ENCODE results near the gene ALKBH4. TPM values are rescaled to one million over a fixed set of nuclear protein-coding genes. Genes with fewer than 3 reads are reported as not detected.

Gene ALKBH4
- polyA plus RNA-seq, 4 donors, result 6.7 to 10.1 (median 8.9) TPM

DNA sequence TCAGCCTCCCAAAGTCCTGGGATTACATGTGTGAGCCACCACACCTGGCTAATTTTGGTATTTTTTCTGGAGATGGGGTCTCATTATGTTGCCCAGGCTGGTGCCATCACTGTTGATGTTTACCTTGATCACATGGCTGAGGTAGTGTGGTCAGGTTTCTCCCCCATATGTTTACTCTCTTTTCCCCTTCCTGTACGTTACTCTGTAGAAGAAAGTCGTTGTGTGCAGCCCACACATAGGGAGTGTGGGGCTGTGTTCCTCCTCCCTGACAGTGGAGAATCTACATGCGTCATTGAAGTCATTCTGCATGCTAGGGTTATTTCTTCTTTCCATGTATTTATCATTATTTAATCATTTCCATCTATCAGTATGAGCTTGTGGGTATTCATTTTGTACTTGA is 47.6 kb downstream of the ALKBH4 start:
- no peak overlapping the region for H3K27ac ChIP-seq (ENCODE audit: low read depth in 1 of 3, low read length in 2 of 3)
- FAIRE-seq, result no peak
- no peak overlapping the region for H3K4me3 ChIP-seq (ENCODE audit: low read depth in 1 of 3, low read length in 3 of 3)
- no peaks in the 10 kb centered on the region for H3K4me1 ChIP-seq (ENCODE audit: control insufficient read depth in 3 of 3, insufficient read depth in 2 of 3, low read depth in 1 of 3, low read length in 2 of 3)
- peaks cover 0 to 69% (median 6%) of the 10 kb centered on the region in 3 donors for H3K36me3 ChIP-seq (ENCODE audit: control insufficient read depth in 3 of 3, insufficient read depth in 2 of 3, low read depth in 1 of 3, low read length in 3 of 3)
- WGBS, 3 donors, result 73 to 90% (median 74%) methylated on average over 3 of the region's 3 CpGs
- H3K9me3 ChIP-seq (ENCODE audit: control insufficient read depth in 2 of 2, insufficient read depth in 1 of 2, low read depth in 1 of 2, low read length in 1 of 2), result no peaks in the 10 kb centered on the region
- no peaks in the 10 kb centered on the region for H3K27me3 ChIP-seq (ENCODE audit: control insufficient read depth in 3 of 3, insufficient read depth in 3 of 3, low read length in 3 of 3)
- no peak for DNase-seq

DNA sequence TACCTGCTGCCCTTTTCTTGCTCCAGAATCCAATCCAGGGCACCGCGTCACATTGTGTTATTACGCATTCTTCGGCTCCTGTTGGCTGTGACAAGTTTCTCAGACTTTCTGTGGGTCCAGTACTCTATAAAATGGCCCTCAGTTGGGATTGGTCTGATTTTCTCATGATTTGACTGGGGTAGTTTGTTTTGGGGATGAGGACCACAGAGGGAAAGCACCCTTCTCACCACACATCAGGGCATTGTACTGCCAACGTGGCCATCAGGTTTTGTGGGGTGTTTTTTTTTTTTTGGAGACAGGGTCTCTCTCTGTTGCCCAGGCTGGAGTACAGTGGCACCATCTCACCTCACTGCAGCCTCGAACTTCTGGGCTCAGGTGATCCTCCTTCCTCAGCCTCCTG is 48.3 kb downstream of the ALKBH4 start:
- H3K4me3 ChIP-seq (ENCODE audit: low read depth in 1 of 3, low read length in 3 of 3), result no peak overlapping the region
- no peaks in the 10 kb centered on the region for H3K9me3 ChIP-seq (ENCODE audit: control insufficient read depth in 2 of 2, insufficient read depth in 1 of 2, low read depth in 1 of 2, low read length in 1 of 2)
- H3K4me1 ChIP-seq (ENCODE audit: control insufficient read depth in 3 of 3, insufficient read depth in 2 of 3, low read depth in 1 of 3, low read length in 2 of 3), result no peaks in the 10 kb centered on the region
- peaks cover 0 to 72% (median 6%) of the 10 kb centered on the region in 3 donors for H3K36me3 ChIP-seq (ENCODE audit: control insufficient read depth in 3 of 3, insufficient read depth in 2 of 3, low read depth in 1 of 3, low read length in 3 of 3)
- H3K27me3 ChIP-seq (ENCODE audit: control insufficient read depth in 3 of 3, insufficient read depth in 3 of 3, low read length in 3 of 3), result no peaks in the 10 kb centered on the region
- peak overlapping the region in 1 of 3 donors; percentile 84 for H3K27ac ChIP-seq (ENCODE audit: low read depth in 1 of 3, low read length in 2 of 3)
- 85 to 89% (median 88%) methylated on average over 6 of the region's 6 CpGs for WGBS, 3 donors
- DNase-seq (no peak), FAIRE-seq (no peak)

DNA sequence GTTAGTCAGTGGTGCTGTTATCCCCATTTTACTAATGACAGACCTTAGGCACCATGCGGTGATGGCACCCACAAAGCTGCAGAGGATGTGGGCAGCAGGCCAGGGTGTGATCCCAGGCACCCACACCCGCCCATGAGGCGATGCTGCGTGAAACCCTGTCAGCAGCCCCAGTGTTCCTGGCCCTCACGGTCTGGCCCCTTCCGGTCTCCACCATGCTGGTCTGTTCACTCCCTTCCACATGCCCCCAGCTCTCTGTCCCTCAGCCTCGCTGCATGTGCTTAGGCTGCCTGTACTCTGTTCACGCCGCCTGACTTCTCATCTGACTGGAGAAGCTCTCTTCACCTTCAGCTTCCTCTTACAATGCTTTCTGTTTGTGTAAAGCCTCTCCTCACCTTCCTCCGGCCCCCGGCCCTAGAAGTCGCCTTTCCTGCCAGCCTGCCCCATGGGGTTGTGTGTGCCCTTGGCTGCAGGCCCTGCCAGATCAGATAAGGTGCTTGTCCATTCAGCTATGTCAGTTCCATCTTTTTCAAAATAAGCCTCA is 48.9 kb downstream of the ALKBH4 start:
- WGBS, 3 donors, result 68 to 75% (median 70%) methylated on average over 12 of the region's 12 CpGs
- H3K4me1 ChIP-seq (ENCODE audit: control insufficient read depth in 3 of 3, insufficient read depth in 2 of 3, low read depth in 1 of 3, low read length in 2 of 3), result no peaks in the 10 kb centered on the region
- no peak for FAIRE-seq
- DNase-seq, result no peak
- H3K4me3 ChIP-seq (ENCODE audit: low read depth in 1 of 3, low read length in 3 of 3), result no peak overlapping the region
- H3K27ac ChIP-seq (ENCODE audit: low read depth in 1 of 3, low read length in 2 of 3), result peak overlapping the region in 1 of 3 donors; percentile 84
- no peaks in the 10 kb centered on the region for H3K9me3 ChIP-seq (ENCODE audit: control insufficient read depth in 2 of 2, insufficient read depth in 1 of 2, low read depth in 1 of 2, low read length in 1 of 2)
- peaks cover 0 to 72% (median 8%) of the 10 kb centered on the region in 3 donors for H3K36me3 ChIP-seq (ENCODE audit: control insufficient read depth in 3 of 3, insufficient read depth in 2 of 3, low read depth in 1 of 3, low read length in 3 of 3)
- no peaks in the 10 kb centered on the region for H3K27me3 ChIP-seq (ENCODE audit: control insufficient read depth in 3 of 3, insufficient read depth in 3 of 3, low read length in 3 of 3)

DNA sequence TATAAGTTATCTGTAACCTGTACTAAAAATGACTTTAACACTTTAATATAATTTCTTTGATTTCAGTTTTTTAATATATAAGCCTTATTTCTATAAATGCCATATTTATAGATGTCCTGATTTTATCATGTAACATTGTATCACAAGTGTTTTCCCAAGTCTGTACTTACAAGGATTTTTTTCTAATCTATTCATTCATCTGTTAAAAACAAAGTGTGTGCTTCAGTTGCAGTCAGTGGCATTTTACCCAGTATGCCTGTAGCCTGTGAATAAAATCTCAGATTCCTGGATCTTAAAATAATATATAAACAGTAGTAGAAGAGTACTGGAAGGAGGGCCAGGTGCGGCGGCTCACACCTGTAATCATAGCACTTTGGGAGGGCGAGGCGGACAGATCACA is 51.1 kb downstream of the ALKBH4 start:
- no peak overlapping the region for H3K4me3 ChIP-seq (ENCODE audit: low read depth in 1 of 3, low read length in 3 of 3)
- DNase-seq (no peak), FAIRE-seq (no peak)
- H3K27me3 ChIP-seq (ENCODE audit: control insufficient read depth in 3 of 3, insufficient read depth in 3 of 3, low read length in 3 of 3), result no peaks in the 10 kb centered on the region
- H3K4me1 ChIP-seq (ENCODE audit: control insufficient read depth in 3 of 3, insufficient read depth in 2 of 3, low read depth in 1 of 3, low read length in 2 of 3), result no peaks in the 10 kb centered on the region
- H3K9me3 ChIP-seq (ENCODE audit: control insufficient read depth in 2 of 2, insufficient read depth in 1 of 2, low read depth in 1 of 2, low read length in 1 of 2), result peaks cover 0 to 6% of the 10 kb centered on the region in 2 donors
- H3K36me3 ChIP-seq (ENCODE audit: control insufficient read depth in 3 of 3, insufficient read depth in 2 of 3, low read depth in 1 of 3, low read length in 3 of 3), result peaks cover 3 to 74% (median 8%) of the 10 kb centered on the region in 3 donors
- no peak overlapping the region for H3K27ac ChIP-seq (ENCODE audit: low read depth in 1 of 3, low read length in 2 of 3)
- 86 to 97% (median 92%) methylated on average over 4 of the region's 4 CpGs for whole genome bisulfite sequencing, 3 donors

DNA sequence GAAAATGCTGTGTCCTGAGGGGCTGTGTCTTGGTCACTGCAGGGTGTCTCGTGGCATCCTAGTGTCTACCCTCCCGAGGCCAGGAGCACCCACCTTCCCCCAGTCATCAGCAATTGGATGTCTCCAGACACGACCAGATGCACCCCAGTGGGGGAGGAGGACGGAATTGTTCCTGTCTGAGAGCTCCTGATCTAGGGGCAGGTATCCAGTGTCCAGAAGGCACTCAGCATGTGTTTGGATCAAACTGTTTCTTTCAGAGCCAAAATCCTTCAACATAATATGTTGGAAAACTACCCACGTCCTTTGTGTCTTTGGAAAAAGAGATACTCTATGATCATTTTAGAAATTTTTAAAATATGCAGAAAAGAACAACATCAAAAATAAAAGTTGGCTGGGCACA is 51.6 kb downstream of the ALKBH4 start:
- 81 to 89% (median 87%) methylated on average over 5 of the region's 5 CpGs for WGBS, 3 donors
- Histone ChIP-seq H3K27me3 (ENCODE audit: control insufficient read depth in 3 of 3, insufficient read depth in 3 of 3, low read length in 3 of 3) (no peaks in the 10 kb centered on the region), H3K9me3 (ENCODE audit: control insufficient read depth in 2 of 2, insufficient read depth in 1 of 2, low read depth in 1 of 2, low read length in 1 of 2) (peaks cover 0 to 6% of the 10 kb centered on the region in 2 donors), H3K4me3 (ENCODE audit: low read depth in 1 of 3, low read length in 3 of 3) (no peak overlapping the region), H3K36me3 (ENCODE audit: control insufficient read depth in 3 of 3, insufficient read depth in 2 of 3, low read depth in 1 of 3, low read length in 3 of 3) (peaks cover 4 to 79% (median 13%) of the 10 kb centered on the region in 3 donors), H3K4me1 (ENCODE audit: control insufficient read depth in 3 of 3, insufficient read depth in 2 of 3, low read depth in 1 of 3, low read length in 2 of 3) (no peaks in the 10 kb centered on the region), H3K27ac (ENCODE audit: low read depth in 1 of 3, low read length in 2 of 3) (no peak overlapping the region)
- FAIRE-seq, result no peak
- no peak for DNase-seq

DNA sequence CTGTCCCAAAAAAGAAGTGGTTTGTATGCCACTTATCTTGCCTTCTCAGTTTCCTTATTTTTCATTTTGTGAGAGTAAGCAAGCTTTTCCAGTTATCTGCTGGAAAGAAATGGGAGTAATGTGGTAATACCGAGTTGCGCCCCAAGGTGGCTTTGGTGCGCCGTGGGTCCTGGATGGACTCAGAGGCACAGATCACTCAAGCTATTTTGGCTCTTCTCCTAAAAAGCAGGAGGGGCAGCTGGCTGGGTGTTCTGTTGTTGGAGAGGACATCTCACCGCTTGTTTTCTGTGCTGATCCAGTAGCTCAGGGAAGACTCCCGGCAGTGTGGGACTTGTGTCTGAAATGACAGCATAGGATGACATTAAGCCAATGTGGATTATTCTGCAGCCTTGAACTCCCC is 52.1 kb downstream of the ALKBH4 start:
- Histone ChIP-seq H3K9me3 (ENCODE audit: control insufficient read depth in 2 of 2, insufficient read depth in 1 of 2, low read depth in 1 of 2, low read length in 1 of 2) (peaks cover 0 to 6% of the 10 kb centered on the region in 2 donors), H3K27me3 (ENCODE audit: control insufficient read depth in 3 of 3, insufficient read depth in 3 of 3, low read length in 3 of 3) (no peaks in the 10 kb centered on the region), H3K27ac (ENCODE audit: low read depth in 1 of 3, low read length in 2 of 3) (no peak overlapping the region), H3K4me3 (ENCODE audit: low read depth in 1 of 3, low read length in 3 of 3) (no peak overlapping the region), H3K4me1 (ENCODE audit: control insufficient read depth in 3 of 3, insufficient read depth in 2 of 3, low read depth in 1 of 3, low read length in 2 of 3) (no peaks in the 10 kb centered on the region), H3K36me3 (ENCODE audit: control insufficient read depth in 3 of 3, insufficient read depth in 2 of 3, low read depth in 1 of 3, low read length in 3 of 3) (peaks cover 10 to 81% (median 15%) of the 10 kb centered on the region in 3 donors)
- DNase-seq (no peak), FAIRE-seq (no peak)
- WGBS, 3 donors, result 64 to 77% (median 77%) methylated on average over 6 of the region's 6 CpGs

DNA sequence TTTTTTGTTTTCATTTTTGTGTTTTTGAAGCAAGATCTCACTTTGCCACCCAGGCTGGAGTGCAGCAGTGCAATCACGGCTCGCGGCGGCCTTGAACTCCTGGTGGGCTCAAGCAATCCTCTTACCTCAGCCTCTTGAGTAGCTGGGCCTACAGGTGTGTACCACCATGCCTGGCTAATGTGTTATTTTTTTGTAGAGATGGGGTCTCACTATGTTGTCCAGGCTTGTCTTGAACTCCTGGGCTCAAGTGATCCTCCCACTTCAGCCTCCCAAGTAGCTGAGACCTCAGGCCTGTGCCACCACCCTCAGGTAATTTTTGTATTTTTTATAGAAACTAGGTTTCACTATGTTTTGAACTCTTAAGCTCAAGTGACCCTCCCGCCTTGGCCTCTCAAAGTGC is 53.7 kb downstream of the ALKBH4 start:
- Histone ChIP-seq H3K9me3 (ENCODE audit: control insufficient read depth in 2 of 2, insufficient read depth in 1 of 2, low read depth in 1 of 2, low read length in 1 of 2) (peaks cover 0 to 6% of the 10 kb centered on the region in 2 donors), H3K36me3 (ENCODE audit: control insufficient read depth in 3 of 3, insufficient read depth in 2 of 3, low read depth in 1 of 3, low read length in 3 of 3) (peaks cover 13 to 81% (median 21%) of the 10 kb centered on the region in 3 donors), H3K4me3 (ENCODE audit: low read depth in 1 of 3, low read length in 3 of 3) (no peak overlapping the region), H3K27ac (ENCODE audit: low read depth in 1 of 3, low read length in 2 of 3) (no peak overlapping the region), H3K4me1 (ENCODE audit: control insufficient read depth in 3 of 3, insufficient read depth in 2 of 3, low read depth in 1 of 3, low read length in 2 of 3) (no peaks in the 10 kb centered on the region), H3K27me3 (ENCODE audit: control insufficient read depth in 3 of 3, insufficient read depth in 3 of 3, low read length in 3 of 3) (no peaks in the 10 kb centered on the region)
- no peak for DNase-seq
- WGBS, 3 donors, result 96 to 99% (median 99%) methylated on average over 5 of the region's 5 CpGs
- FAIRE-seq, result no peak

DNA sequence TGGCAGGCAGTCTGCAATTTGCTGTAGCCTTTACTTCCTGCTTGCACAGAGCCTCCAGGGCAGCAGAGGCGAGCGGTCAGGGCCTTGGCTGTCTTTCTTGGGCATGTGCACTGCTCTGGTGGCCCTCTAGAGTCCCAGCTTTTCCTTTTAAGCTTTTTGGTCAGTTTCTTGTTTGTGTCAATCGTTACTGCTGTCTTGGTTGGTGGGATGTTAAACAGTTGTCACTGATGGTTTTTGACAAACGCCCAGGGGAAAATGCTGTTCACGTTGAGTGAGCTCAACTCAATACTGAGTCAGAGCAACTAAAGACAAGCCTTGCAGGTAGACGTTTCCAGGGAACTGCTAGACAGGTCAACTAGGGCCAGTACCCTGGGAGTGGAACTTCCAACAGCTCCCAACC is 54.5 kb downstream of the ALKBH4 start:
- Histone ChIP-seq H3K9me3 (ENCODE audit: control insufficient read depth in 2 of 2, insufficient read depth in 1 of 2, low read depth in 1 of 2, low read length in 1 of 2) (peaks cover 0 to 6% of the 10 kb centered on the region in 2 donors), H3K36me3 (ENCODE audit: control insufficient read depth in 3 of 3, insufficient read depth in 2 of 3, low read depth in 1 of 3, low read length in 3 of 3) (peaks cover 17 to 82% (median 22%) of the 10 kb centered on the region in 3 donors), H3K27ac (ENCODE audit: low read depth in 1 of 3, low read length in 2 of 3) (no peak overlapping the region), H3K27me3 (ENCODE audit: control insufficient read depth in 3 of 3, insufficient read depth in 3 of 3, low read length in 3 of 3) (no peaks in the 10 kb centered on the region), H3K4me3 (ENCODE audit: low read depth in 1 of 3, low read length in 3 of 3) (no peak overlapping the region), H3K4me1 (ENCODE audit: control insufficient read depth in 3 of 3, insufficient read depth in 2 of 3, low read depth in 1 of 3, low read length in 2 of 3) (no peaks in the 10 kb centered on the region)
- 73 to 78% (median 77%) methylated on average over 6 of the region's 6 CpGs for WGBS, 3 donors
- DNase-seq (no peak), FAIRE-seq (no peak)

DNA sequence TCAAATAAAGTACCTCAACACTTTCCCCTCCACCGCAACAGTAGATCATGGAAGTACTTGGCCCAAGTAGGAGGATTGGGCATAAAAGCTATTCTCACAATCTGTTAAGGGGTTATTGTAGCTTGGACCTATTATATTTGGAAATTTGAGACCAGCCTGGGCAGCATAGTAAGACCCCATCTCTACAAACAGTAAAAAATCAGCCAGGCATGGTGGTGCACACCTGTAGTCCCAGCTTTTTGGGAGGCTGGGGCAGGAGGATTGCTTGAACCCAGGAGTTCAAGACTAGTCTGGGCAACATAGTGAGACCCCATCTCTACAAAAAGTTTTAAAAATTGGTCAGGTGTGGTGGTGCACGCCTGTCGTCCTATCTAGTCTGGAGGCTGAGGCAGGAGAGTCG is 55.3 kb downstream of the ALKBH4 start:
- H3K36me3 ChIP-seq (ENCODE audit: control insufficient read depth in 3 of 3, insufficient read depth in 2 of 3, low read depth in 1 of 3, low read length in 3 of 3), result peaks cover 17 to 83% (median 23%) of the 10 kb centered on the region in 3 donors
- no peak for FAIRE-seq
- H3K9me3 ChIP-seq (ENCODE audit: control insufficient read depth in 2 of 2, insufficient read depth in 1 of 2, low read depth in 1 of 2, low read length in 1 of 2), result peaks cover 0 to 6% of the 10 kb centered on the region in 2 donors
- no peak for DNase-seq
- H3K27ac ChIP-seq (ENCODE audit: low read depth in 1 of 3, low read length in 2 of 3), result no peak overlapping the region
- 98 to 99% (median 99%) methylated on average over 4 of the region's 4 CpGs for WGBS, 3 donors
- no peak overlapping the region for H3K4me3 ChIP-seq (ENCODE audit: low read depth in 1 of 3, low read length in 3 of 3)
- no peaks in the 10 kb centered on the region for H3K27me3 ChIP-seq (ENCODE audit: control insufficient read depth in 3 of 3, insufficient read depth in 3 of 3, low read length in 3 of 3)
- H3K4me1 ChIP-seq (ENCODE audit: control insufficient read depth in 3 of 3, insufficient read depth in 2 of 3, low read depth in 1 of 3, low read length in 2 of 3), result no peaks in the 10 kb centered on the region
